PC-9 (cell line): ENCODE data around the gene CBX8. TPM values are rescaled to one million over a fixed set of nuclear protein-coding genes. Genes with fewer than 3 reads are reported as not detected.

Experiments used
- BruUV-seq: library from RNA; stranded (reverse); fragments of 400-500 nt; replicated peaks from 2 replicates; lab custom pipeline; 2021; lab: Mats Ljungman, UMichigan
- CTCF ChIA-PET: fragments of 300-600 bp; sonication (Branson Sonifier 250); formaldehyde crosslinking; loops from one replicate; lab custom pipeline; 2022; ENCODE audit warnings: antibody characterized with exemption; lab: Charles Lee
- POLR2A ChIA-PET: fragments of 300-600 bp; sonication (Branson Sonifier 250); formaldehyde crosslinking; loops from one replicate; lab custom pipeline; 2022; ENCODE audit warnings: antibody characterized with exemption; ENCODE audit not compliant: unreplicated experiment; lab: Charles Lee
- DNase-seq, 2 experiments: peaks; one replicate each; pipeline versions ENCODE4 v3.0.0 to v3.0.0-alpha.2; 2015 to 2022; ENCODE audit warnings: mixed read lengths in 1 of 2
- H2AFZ ChIP-seq: fragments of 200-600 bp; sonication (generic); 2 replicates; pipeline ENCODE4 v1.8.1; 2017; ENCODE audit warnings: antibody characterized with exemption
- H3F3A ChIP-seq: fragments of 200-600 bp; sonication (generic); 2 replicates; pipeline ENCODE4 v1.8.1; 2017; ENCODE audit warnings: antibody characterized with exemption, mild to moderate bottlenecking, low read depth; ENCODE audit not compliant: insufficient read depth
- H3K27ac ChIP-seq: fragments of 200-600 bp; sonication (generic); 2 replicates; pipeline ENCODE4 v1.6.1; 2016; ENCODE audit warnings: mixed run types
- H3K27me3 ChIP-seq: fragments of 200-600 bp; sonication (generic); 2 replicates; pipeline ENCODE4 v1.6.1; 2016; ENCODE audit warnings: low read depth, mixed run types; ENCODE audit not compliant: insufficient read depth
- H3K36me3 ChIP-seq: fragments of 200-600 bp; sonication (generic); 2 replicates; pipeline ENCODE4 v1.6.1; 2016; ENCODE audit warnings: low read depth, mixed run types
- H3K4me1 ChIP-seq: fragments of 200-600 bp; sonication (generic); replicated peaks from 2 replicates; pipeline ENCODE4 v1.6.1; 2016; ENCODE audit warnings: mixed run types; ENCODE audit not compliant: insufficient read depth
- H3K4me2 ChIP-seq: fragments of 200-600 bp; sonication (generic); 2 replicates; pipeline ENCODE4 v1.6.1; 2017; ENCODE audit warnings: mixed run types
- H3K4me3 ChIP-seq: fragments of 200-600 bp; sonication (generic); 2 replicates; pipeline ENCODE4 v1.6.1; 2016; ENCODE audit warnings: mixed run types
- H3K79me2 ChIP-seq: fragments of 200-600 bp; sonication (generic); 2 replicates; pipeline ENCODE4 v1.6.1; 2017; ENCODE audit warnings: low read depth, mixed run types
- H3K9me2 ChIP-seq: fragments of 200-600 bp; sonication (generic); 2 replicates; pipeline ENCODE4 v1.8.1; 2017; ENCODE audit warnings: mild to moderate bottlenecking; ENCODE audit not compliant: insufficient read depth
- H3K9me3 ChIP-seq: fragments of 200-600 bp; sonication (generic); 2 replicates; pipeline ENCODE4 v1.8.1; 2016; ENCODE audit warnings: low read depth; ENCODE audit not compliant: insufficient read depth
- H4K20me1 ChIP-seq: fragments of 200-600 bp; sonication (generic); 2 replicates; pipeline ENCODE4 v1.8.1; 2017; ENCODE audit not compliant: insufficient read depth
- CTCF ChIP-seq: fragments of 200-600 bp; sonication (generic); conservative IDR thresholded peaks from 2 replicates; pipeline ENCODE4 v1.6.1; 2017; ENCODE audit warnings: mixed run types, antibody characterized with exemption, mild to moderate bottlenecking, moderate library complexity
- EZH2 ChIP-seq: fragments of 200-600 bp; sonication (generic); IDR thresholded peaks from 2 replicates; pipeline ENCODE4 v1.8.0; 2017; ENCODE audit warnings: antibody characterized with exemption, low read depth
- intact Hi-C: fragments of 100-400 bp; cut with micrococcal nuclease; formaldehyde crosslinking; loops from one replicate; pipeline ENCODE4 v1.10.0; 2022; ENCODE audit not compliant: unreplicated experiment
- total RNA-seq: library from RNA; stranded (reverse); gene quantifications from 2 replicates; pipeline ENCODE4 v1.2.3, GENCODE V29; 2021

CBX8 gene
- total RNA-seq, 1 experiment from 2014 or later, result 14.2 TPM

DNA sequence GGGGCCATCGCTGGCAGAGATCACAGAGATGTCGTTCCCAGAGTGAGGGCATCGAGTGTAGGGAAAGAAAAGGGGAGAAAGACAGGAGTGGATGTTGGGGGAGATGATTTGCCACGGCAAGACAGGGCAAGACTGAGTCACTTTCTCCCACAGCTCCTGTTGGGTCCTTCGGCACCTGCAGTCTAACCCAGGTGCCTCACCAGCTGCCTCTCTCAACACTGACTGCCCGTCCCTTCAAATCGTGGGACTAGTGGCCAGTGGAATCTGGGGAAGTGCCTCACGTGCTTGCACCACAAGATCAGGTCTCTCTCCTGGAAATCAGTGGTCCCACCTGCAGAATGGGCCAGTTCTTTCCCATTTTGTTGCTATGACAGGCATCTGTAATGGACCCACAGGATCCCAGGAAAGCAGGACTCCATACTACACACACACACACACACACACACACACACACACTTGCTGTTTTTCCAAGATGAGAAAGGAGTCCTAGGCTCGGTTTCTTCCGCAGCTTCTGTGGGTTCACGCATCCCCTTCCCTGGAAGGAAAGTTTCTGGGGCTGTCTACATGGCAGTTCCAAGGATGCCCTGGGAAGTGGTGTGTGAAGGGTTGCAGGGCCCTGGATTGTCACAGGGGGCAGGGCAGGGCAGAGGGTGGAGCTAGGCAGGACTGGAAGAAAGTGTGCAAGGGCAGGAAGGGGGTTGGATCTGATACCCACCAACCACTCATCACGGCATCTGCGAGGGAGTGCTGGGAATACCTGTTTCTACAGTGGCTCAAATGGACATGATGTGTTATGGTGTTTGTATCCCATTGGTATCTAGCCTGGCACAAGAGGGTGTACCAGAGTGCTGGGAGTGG, 10.2 kb upstream of the CBX8 start:
- H3K4me3 ChIP-seq, result no peak overlapping the region
- no peaks in the 10 kb centered on the region for H3K9me2 ChIP-seq
- peaks cover 16% of the 10 kb centered on the region for H3K27me3 ChIP-seq
- no peak overlapping the region for H3K27ac ChIP-seq
- H2AFZ ChIP-seq, result no peak overlapping the region
- no TSS peak for BruUV-seq
- peaks cover 11% of the 10 kb centered on the region; the same call in 1 of the 2 replicates for H3F3A ChIP-seq
- ChIA-PET CTCF (interaction anchor here (0.8 kb wide), 1 partner anchor 44 kb away, joined by 3 read pairs; no protein-coding TSS in a partner anchor), POLR2A (no interaction called here)
- peaks cover 23% of the 10 kb centered on the region; the same call in 1 of the 2 replicates for H3K4me1 ChIP-seq
- DNase-seq, result no peak
- no peaks in the 10 kb centered on the region for H3K79me2 ChIP-seq
- no peak for TF ChIP-seq EZH2
- TF ChIP-seq CTCF, result no peak
- no peaks in the 10 kb centered on the region for H4K20me1 ChIP-seq
- no peaks in the 10 kb centered on the region for H3K36me3 ChIP-seq
- intact Hi-C loops, result no loop called here
- no peaks in the 10 kb centered on the region for H3K9me3 ChIP-seq
- H3K4me2 ChIP-seq, result no peak overlapping the region

DNA sequence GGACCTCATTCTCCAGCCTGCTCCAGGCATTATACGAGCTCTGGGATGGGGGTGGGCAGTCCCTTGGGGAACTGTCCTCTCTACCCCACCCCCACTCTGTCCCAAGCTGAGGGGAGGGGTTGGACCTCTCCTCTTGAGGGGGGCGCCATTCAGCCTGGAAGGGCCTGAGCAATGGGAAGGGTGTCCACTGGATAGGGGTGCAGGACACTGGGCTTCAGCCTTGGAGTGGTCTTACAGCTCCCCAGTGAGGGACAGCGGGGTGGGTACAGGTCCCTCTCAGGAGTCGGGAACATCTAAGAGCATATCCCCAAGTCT, 9.5 kb upstream of the CBX8 start:
- Histone ChIP-seq H3K4me1 (peaks cover 19% of the 10 kb centered on the region; the same call in 1 of the 2 replicates), H3K9me2 (no peaks in the 10 kb centered on the region), H4K20me1 (no peaks in the 10 kb centered on the region), H3K9me3 (no peaks in the 10 kb centered on the region), H3K36me3 (no peaks in the 10 kb centered on the region), H3F3A (peaks cover 6% of the 10 kb centered on the region; the same call in 1 of the 2 replicates), H3K27me3 (peaks cover 21% of the 10 kb centered on the region), H2AFZ (no peak overlapping the region), H3K4me3 (no peak overlapping the region), H3K4me2 (no peak overlapping the region), H3K79me2 (no peaks in the 10 kb centered on the region), H3K27ac (no peak overlapping the region)
- TF ChIP-seq CTCF (no peak), EZH2 (no peak)
- BruUV-seq, result no TSS peak
- DNase-seq, result no peak
- intact Hi-C loops, result no loop called here
- CTCF ChIA-PET, result no interaction called here
- POLR2A ChIA-PET, result no interaction called here

- Histone ChIP-seq H4K20me1 (no peaks in the 10 kb centered on the region), H3K36me3 (no peaks in the 10 kb centered on the region), H3K27ac (no peak overlapping the region), H3K9me3 (no peaks in the 10 kb centered on the region), H3K4me1 (peaks cover 13% of the 10 kb centered on the region), H3K4me2 (no peak overlapping the region), H3F3A (no peaks in the 10 kb centered on the region; the same call in 1 of the 2 replicates), H3K9me2 (no peaks in the 10 kb centered on the region), H3K4me3 (no peak overlapping the region), H3K79me2 (no peaks in the 10 kb centered on the region), H2AFZ (no peak overlapping the region), H3K27me3 (peaks cover 21% of the 10 kb centered on the region)
- TF ChIP-seq EZH2 (no peak), CTCF (no peak)
- POLR2A ChIA-PET, result no interaction called here
- no peak for DNase-seq
- CTCF ChIA-PET, result no interaction called here
- intact Hi-C loops, result no loop called here
- BruUV-seq, result no TSS peak
These were observed 8.2 kb upstream of the CBX8 start for GRCh38 chr17:79804856-79805696.
